ENCODE data around the gene GDF15.
A peak's percentile ranks its signal among the peaks of the same experiment; 100 is the strongest.
"Not testable (repeated sequence)": the region's sequence is repeated elsewhere in the genome, so short reads cannot be mapped to it uniquely, and the experiment has no call there.

Gene GDF15

DNA sequence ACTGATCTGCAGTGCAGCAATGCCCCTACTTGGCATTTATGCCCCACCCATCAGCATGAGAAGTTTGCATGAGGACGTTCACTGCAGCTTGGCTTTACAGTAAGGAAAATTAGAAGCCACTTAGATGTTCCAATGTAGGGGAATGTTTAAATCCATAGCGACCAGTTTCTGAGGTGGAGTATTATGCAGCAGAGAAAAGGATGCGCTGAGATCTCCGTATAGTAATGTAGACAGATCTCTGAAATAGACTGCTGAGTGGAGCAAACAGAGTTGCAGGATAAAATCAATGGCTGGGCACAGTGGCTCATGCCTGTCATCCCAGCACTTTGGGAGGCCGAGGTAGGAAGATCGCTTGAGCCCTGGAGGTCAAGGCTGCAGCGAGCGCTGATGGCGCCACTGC, 35.5 kb upstream of the GDF15 start:
- H3K4me3 ChIP-seq (ENCODE audit: low read length), result no peak overlapping the region
- no peak for TF ChIP-seq ZNF274 (IDR thresholded peaks at IDR 0.05; ENCODE audit: low read depth, low read length)

DNA sequence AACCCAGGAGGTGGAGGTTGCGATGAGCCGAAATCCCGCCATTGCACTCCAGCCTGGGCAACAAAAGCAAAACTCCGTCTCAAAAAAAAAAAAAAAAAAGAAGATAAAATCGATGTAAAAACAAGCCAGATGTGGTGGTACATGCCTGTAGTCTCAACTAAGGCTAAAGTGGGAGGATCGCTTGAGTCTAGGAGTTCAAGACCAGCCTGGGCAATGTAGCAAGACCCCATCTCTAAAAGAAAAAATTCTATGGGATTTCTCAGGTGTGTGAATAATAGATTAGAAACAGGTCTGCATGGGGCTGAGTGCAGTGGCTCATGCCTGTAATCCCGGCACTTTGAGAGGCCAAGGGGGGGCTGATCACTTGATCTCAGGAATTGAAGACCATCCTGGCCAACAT, 34.4 kb upstream of the GDF15 start:
- TF ChIP-seq ZNF274 (IDR thresholded peaks at IDR 0.05; ENCODE audit: low read depth, low read length), result no peak
- H3K4me3 ChIP-seq (ENCODE audit: low read length), result no peak overlapping the region

- no peak for TF ChIP-seq ZNF274 (IDR thresholded peaks at IDR 0.05; ENCODE audit: low read depth, low read length)
Observed at GRCh38 chr19:18353378-18354005, 32.5 kb upstream of the GDF15 start.

DNA sequence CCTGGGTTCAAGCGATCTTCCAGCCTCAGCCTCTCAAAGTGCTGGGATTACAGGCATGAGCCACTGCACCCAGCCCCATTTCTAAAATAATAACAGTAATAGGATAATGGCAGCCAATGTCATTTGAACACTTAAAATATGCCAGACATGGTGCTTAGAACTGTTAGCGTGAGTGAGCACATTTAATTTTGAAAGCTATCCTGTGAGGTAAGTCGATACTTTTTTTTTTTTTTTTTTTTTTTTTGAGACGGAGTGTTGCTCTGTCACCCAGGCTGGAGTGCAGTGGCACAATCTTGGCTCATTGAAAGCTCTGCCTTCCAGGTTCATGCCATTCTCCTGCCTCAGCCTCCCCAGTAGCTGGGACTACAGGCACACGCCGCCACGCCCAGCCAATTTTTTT, 31.2 kb upstream of the GDF15 start:
- H3K4me3 ChIP-seq (ENCODE audit: low read length), result not testable (repeated sequence)

More at GRCh38 chr19:18353378-18354005, 32.5 kb upstream of the GDF15 start:
- no peak overlapping the region for H3K4me3 ChIP-seq (ENCODE audit: low read length)

GRCh38 chr19:18357041-18357440, 28.9 kb upstream of the GDF15 start:
- TF ChIP-seq ZNF274 (IDR thresholded peaks at IDR 0.05; ENCODE audit: low read depth, low read length), result no peak
- no peak overlapping the region for H3K4me3 ChIP-seq (ENCODE audit: low read length)

DNA sequence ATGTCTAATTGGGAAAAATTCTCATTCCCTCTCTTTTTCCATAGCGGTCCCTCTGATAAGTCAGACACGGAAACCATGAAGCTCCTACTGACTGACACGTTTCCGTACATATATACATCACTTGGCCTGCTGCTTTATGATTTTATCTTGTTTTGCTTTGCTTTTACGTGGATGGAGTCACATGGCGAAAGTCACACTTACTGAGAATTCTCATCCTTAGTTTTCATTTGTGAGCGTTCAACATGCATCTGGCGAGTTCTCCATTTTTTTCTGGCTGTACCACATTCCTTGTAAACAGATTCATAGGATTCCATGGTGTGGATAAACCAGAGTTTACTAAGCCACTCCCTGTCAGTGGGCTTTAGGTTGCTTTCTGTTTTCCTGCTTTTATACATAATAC, 24.3 kb upstream of the GDF15 start:
- no peak for TF ChIP-seq ZNF274 (IDR thresholded peaks at IDR 0.05; ENCODE audit: low read depth, low read length)
- H3K4me3 ChIP-seq (ENCODE audit: low read length), result no peak overlapping the region

GRCh38 chr19:18362934-18363542, 22.9 kb upstream of the GDF15 start:
- no peak overlapping the region for H3K4me3 ChIP-seq (ENCODE audit: low read length)
- TF ChIP-seq ZNF274 (IDR thresholded peaks at IDR 0.05; ENCODE audit: low read depth, low read length), result no peak

GRCh38 chr19:18363787-18364186, 22.2 kb upstream of the GDF15 start:
- no peak overlapping the region for H3K4me3 ChIP-seq (ENCODE audit: low read length)
- no peak for TF ChIP-seq ZNF274 (IDR thresholded peaks at IDR 0.05; ENCODE audit: low read depth, low read length)

GRCh38 chr19:18364277-18364825, 21.6 kb upstream of the GDF15 start:
- H3K4me3 ChIP-seq (ENCODE audit: low read length), result not testable (repeated sequence)

GRCh38 chr19:18364826-18365528, 21.0 kb upstream of the GDF15 start:
- no peak for TF ChIP-seq ZNF274 (IDR thresholded peaks at IDR 0.05; ENCODE audit: low read depth, low read length)
- H3K4me3 ChIP-seq (ENCODE audit: low read length), result no peak overlapping the region

- no peak overlapping the region for H3K4me3 ChIP-seq (ENCODE audit: low read length)
- TF ChIP-seq ZNF274 (IDR thresholded peaks at IDR 0.05; ENCODE audit: low read depth, low read length), result no peak
Observed at GRCh38 chr19:18366021-18366435, 19.9 kb upstream of the GDF15 start.

GRCh38 chr19:18368504-18369222, 17.3 kb upstream of the GDF15 start:
- no peak overlapping the region for H3K4me3 ChIP-seq (ENCODE audit: low read length)
- no peak for TF ChIP-seq ZNF274 (IDR thresholded peaks at IDR 0.05; ENCODE audit: low read depth, low read length)

DNA sequence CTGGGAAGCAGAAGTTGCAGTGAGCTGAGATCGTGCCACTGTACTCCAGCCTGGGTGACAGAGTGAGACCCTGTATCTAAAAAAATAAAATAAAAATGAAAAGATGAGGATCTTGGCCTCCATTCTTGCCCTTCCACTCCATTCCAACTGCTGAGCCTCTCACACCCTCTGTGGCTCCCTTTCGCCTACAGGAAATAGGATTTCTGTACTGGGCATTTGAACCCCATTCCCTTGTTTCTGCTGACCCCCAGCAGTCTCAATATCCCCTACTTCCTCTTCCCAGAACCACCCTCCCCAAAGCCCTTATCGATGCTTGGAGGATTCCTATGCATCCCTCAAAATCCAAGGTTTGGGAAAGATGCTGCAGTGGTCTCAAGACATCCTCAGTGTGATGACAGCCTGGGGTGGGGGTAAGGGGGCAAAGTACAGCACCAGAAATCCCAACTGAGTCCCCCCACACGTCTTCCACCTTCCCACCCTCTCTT, 12.5 kb upstream of the GDF15 start:
- no peak for TF ChIP-seq ZNF274 (IDR thresholded peaks at IDR 0.05; ENCODE audit: low read depth, low read length)
- no peak overlapping the region; the same call in 1 of the 2 replicates for H3K4me3 ChIP-seq (ENCODE audit: low read length)

DNA sequence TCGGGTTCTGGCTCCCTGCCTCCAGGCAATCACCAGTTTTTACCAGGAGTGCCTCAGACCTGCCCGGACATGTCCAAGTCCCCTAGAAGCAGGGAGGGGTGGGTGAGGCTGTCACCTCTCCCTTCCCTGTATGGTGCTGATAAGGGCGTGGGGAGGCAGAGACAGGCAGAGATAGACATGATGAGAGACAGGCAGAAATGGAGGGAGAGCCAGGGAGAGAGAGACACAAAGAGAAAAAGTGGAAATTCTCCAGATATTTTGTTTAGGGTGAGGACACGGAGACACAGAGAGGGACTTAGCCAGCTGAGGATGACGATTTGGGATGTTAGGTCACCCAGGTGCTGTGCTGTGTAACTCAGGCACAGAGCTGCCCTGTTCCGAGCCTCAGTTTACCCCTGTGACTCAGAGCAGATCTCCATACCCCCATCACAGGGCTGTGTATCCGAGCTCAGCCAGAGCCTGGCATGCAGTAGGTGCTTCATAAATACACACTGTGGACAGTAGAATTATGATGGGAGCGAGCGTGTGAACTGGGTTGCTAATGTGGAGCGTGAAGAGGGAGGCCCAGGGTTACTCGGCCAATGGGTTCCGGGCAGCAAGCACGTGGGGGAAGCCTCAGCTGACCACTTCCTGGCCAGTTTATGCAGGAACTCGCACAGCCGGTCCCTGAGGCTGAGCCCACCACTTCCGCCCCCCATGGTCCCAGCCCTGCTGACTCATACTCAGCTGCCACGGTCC, 11.9 kb upstream of the GDF15 start:
- TF ChIP-seq ZNF274 (IDR thresholded peaks at IDR 0.05; ENCODE audit: low read depth, low read length), result no peak
- H3K4me3 ChIP-seq (ENCODE audit: low read length), result peak overlapping the region; percentile 18; the same call in 1 of the 2 replicates
